GM12875 (cell line): ENCODE results near the gene TAS2R38.
"Not testable (repeated sequence)": the region's sequence is repeated elsewhere in the genome, so short reads cannot be mapped to it uniquely, and the experiment has no call there.

Experiments
- H3K4me3 ChIP-seq: one replicate; pipeline ENCODE4 v1.5.1; 2011; ENCODE audit warnings: low read depth, low read length, control low read depth
- CTCF ChIP-seq: IDR thresholded peaks from 2 replicates; pipeline ENCODE4 v1.5.1; 2011; ENCODE audit warnings: low read depth, mild to moderate bottlenecking, control low read depth, inconsistent platforms, low read length, moderate library complexity, borderline replicate concordance; ENCODE audit not compliant: insufficient read depth

The TAS2R38 gene

DNA sequence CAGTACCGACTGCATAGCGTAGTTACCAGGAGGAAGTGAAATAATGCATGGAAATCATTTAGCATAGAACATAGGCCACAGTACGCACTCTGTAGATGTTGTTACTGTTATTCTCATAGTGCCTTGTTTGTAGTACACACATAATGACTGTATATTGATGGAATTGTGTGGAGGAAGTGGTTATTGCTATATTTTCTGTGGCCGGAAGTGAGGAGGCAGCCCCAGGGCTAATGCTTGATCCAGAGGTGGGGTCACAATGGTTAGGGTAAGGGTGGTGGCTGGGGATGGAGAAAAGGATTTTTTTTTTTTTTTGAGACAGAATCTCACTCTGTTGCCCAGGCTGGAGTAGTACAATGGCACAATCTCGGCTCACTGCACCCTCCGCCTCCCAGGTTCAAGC, 17.6 kb upstream of the TAS2R38 start:
- no peak for TF ChIP-seq CTCF
- H3K4me3 ChIP-seq: no peak overlapping the region

GRCh38 chr7:141990011-141990725, 16.6 kb upstream of the TAS2R38 start:
- TF ChIP-seq CTCF: no peak
- no peak overlapping the region for H3K4me3 ChIP-seq

GRCh38 chr7:141987803-141988202, 14.2 kb upstream of the TAS2R38 start:
- not testable (repeated sequence) for H3K4me3 ChIP-seq

- no peak for TF ChIP-seq CTCF
- H3K4me3 ChIP-seq: no peak overlapping the region
Observed at GRCh38 chr7:141986923-141987322, 13.3 kb upstream of the TAS2R38 start.

- H3K4me3 ChIP-seq: not testable (repeated sequence)
Observed at GRCh38 chr7:141985926-141986325, 12.4 kb upstream of the TAS2R38 start.

- H3K4me3 ChIP-seq: no peak overlapping the region
- TF ChIP-seq CTCF: no peak
Observed at GRCh38 chr7:141979568-141979967, 6.0 kb upstream of the TAS2R38 start.

DNA sequence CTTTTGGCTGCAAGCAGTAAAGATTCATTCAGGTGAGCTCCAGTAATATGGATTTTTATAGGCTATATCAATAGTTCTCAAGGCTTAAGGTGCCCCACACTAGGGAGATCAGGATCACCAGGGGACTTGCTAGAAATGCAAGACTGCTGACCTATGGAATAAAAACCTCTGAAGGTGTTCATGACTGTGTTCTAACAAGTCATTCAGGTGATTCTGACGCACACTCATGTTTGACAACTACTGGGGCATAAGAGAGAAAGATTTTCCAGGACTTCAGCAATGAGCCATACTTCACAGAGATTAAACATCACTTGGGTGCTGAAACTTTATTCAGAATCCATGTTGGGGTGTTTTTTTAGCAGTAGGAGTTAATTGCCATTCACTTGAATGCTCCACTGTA, 4.8 kb upstream of the TAS2R38 start:
- H3K4me3 ChIP-seq: no peak overlapping the region
- TF ChIP-seq CTCF: no peak

DNA sequence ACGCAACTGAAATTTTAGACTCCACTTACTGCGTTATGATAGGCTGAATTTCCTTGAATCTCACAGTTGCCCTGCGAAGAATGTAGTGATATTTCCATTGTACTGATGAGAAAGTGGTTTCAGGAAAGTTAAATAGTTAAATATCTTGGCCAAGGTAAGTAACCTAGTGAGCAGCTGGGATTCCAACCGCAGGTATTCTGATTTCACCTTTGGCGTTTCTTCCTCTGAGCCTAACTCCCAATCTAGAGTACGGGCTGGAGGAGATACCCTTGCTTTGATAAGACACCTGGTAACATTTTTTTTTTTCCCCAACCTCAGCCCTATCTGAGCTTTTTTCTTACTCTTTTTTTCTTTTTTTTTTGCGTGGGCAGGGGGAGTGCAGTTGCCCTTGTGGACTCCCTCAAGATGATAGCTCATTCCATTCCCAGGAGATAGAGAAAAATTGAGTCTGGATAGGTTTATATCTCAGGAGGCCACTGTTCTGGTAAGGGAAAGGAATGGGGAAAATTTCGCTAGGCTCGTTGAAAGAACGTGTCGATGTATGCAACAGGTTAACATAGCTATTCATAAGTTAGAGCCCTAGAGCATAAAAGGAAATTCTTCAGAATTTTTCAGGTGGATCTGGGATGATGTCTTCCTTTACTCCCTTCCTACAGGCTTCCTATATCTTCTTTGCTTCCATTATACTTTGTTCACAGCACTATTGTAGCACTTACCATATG, 3.1 kb upstream of the TAS2R38 start:
- no peak for TF ChIP-seq CTCF
- H3K4me3 ChIP-seq: no peak overlapping the region
